GM12878 (cell line): ENCODE results near the gene BCS1L. TPM values are rescaled to one million over a fixed set of nuclear protein-coding genes. Genes with fewer than 3 reads are reported as not detected.
A peak's percentile ranks its signal among the peaks of the same experiment; 100 is the strongest.

Experiments
- CBX3 ChIP-seq: fragments of 200-600 bp; sonication (generic); IDR thresholded peaks from 2 replicates; pipeline ENCODE4 v1.6.1; 2016; ENCODE audit warnings: low read depth, borderline replicate concordance
- FOS ChIP-seq: IDR thresholded peaks from 3 replicates; pipeline ENCODE4 v1.6.1; 2011; ENCODE audit warnings: borderline replicate concordance; ENCODE audit not compliant: insufficient read length; ENCODE audit errors: extremely low read depth
- IKZF2 ChIP-seq, 2 experiments: fragments of 450-650 bp; IDR thresholded peaks; 2 replicates each; pipeline ENCODE4 v1.6.1; 2017; ENCODE audit warnings: mild to moderate bottlenecking in 2 of 2, moderate library complexity in 2 of 2
- JUND ChIP-seq: IDR thresholded peaks from 2 replicates; pipeline ENCODE4 v1.6.1; 2012; ENCODE audit warnings: low read depth, mild to moderate bottlenecking, low read length, improper control_type of control experiment, moderate library complexity
- MEF2A ChIP-seq: IDR thresholded peaks from 2 replicates; pipeline ENCODE4 v1.6.1; 2011; ENCODE audit warnings: low read depth, mild to moderate bottlenecking, low read length, moderate library complexity; ENCODE audit not compliant: insufficient read depth
- NR2F1 ChIP-seq: fragments of 450-650 bp; conservative IDR thresholded peaks from 2 replicates; pipeline ENCODE4 v1.6.1; 2017; ENCODE audit warnings: mild to moderate bottlenecking
- POU2F2 ChIP-seq: IDR thresholded peaks from 3 replicates; pipeline ENCODE4 v1.6.1; 2011; ENCODE audit warnings: low read depth, mild to moderate bottlenecking, low read length, borderline replicate concordance
- RELA ChIP-seq: fragments of 450-650 bp; IDR thresholded peaks from 2 replicates; pipeline ENCODE4 v1.8.0; 2014; ENCODE audit warnings: borderline replicate concordance; ENCODE audit not compliant: partially characterized antibody
- RUNX3 ChIP-seq: IDR thresholded peaks from 2 replicates; pipeline ENCODE4 v1.6.1; 2012; ENCODE audit warnings: low read length, inconsistent platforms
- SP1 ChIP-seq: IDR thresholded peaks from one replicate; pipeline ENCODE4 v1.6.1; 2011; ENCODE audit warnings: low read depth, low read length
- SREBF2 ChIP-seq: IDR thresholded peaks from 2 replicates; pipeline ENCODE4 v1.6.1; 2012; ENCODE audit warnings: mild to moderate bottlenecking, low read length
- ZNF207 ChIP-seq: fragments of 450-650 bp; IDR thresholded peaks from 2 replicates; pipeline ENCODE4 v1.6.1; 2014; ENCODE audit warnings: antibody characterized with exemption, mild to moderate bottlenecking, borderline replicate concordance
- polyA plus RNA-seq, 11 experiments: library from polyadenylated mRNA; depleted of rRNA in 4 of 11; unstranded in 6 of 11; stranded (reverse) in 5 of 11; fragments of >200 nt; fragmentation: Nextera tagmentation in 4 of 11; fragmentation: Illumina TruSeq in 1 of 11; extraction: Ambion mirVana in 4 of 11; extraction: Trizol in 1 of 11; gene quantifications; 1 replicate in 1 of 11; 2 replicates in 10 of 11; pipeline versions ENCODE4 v1.2.1 to v1.2.3, GENCODE V29; 2011 to 2016; ENCODE audit warnings: inconsistent platforms in 2 of 11, missing spikeins in 2 of 11, low read depth in 1 of 11
- total RNA-seq, 4 experiments: library from RNA; depleted of rRNA in 3 of 4; stranded (reverse); fragments of >200 nt in 3 of 4; fragmentation: Illumina TruSeq in 1 of 4; extraction: Trizol in 1 of 4; gene quantifications; 2 replicates each; pipeline versions ENCODE4 v1.2.1 to v1.2.3, GENCODE V29; 2013 to 2021
- TF ChIP-seq, protein P1 (sequence below): fragments of 450-650 bp; IDR thresholded peaks from 2 replicates; pipeline ENCODE4 v1.6.1; 2017; ENCODE audit warnings: mild to moderate bottlenecking, moderate library complexity
- TF ChIP-seq, protein P2 (sequence below): fragments of 450-650 bp; IDR thresholded peaks from 2 replicates; pipeline ENCODE4 v1.6.1; 2017; ENCODE audit warnings: mild to moderate bottlenecking
- TF ChIP-seq, protein P3 (sequence below): fragments of 450-650 bp; IDR thresholded peaks from 2 replicates; pipeline ENCODE4 v1.6.1; 2014; ENCODE audit warnings: mild to moderate bottlenecking
- TF ChIP-seq, protein P4 (sequence below): IDR thresholded peaks from 2 replicates; pipeline ENCODE4 v1.6.1; 2012; ENCODE audit warnings: improper control_type of control experiment, low read depth, low read length; ENCODE audit not compliant: insufficient replicate concordance

The BCS1L gene
- total and polyA plus RNA-seq, 10 of the 15 experiments (the other 5 are each of a cell fraction or from before 2014, with no cell fraction given) = 40.4 to 114 (median 65.2) TPM

DNA sequence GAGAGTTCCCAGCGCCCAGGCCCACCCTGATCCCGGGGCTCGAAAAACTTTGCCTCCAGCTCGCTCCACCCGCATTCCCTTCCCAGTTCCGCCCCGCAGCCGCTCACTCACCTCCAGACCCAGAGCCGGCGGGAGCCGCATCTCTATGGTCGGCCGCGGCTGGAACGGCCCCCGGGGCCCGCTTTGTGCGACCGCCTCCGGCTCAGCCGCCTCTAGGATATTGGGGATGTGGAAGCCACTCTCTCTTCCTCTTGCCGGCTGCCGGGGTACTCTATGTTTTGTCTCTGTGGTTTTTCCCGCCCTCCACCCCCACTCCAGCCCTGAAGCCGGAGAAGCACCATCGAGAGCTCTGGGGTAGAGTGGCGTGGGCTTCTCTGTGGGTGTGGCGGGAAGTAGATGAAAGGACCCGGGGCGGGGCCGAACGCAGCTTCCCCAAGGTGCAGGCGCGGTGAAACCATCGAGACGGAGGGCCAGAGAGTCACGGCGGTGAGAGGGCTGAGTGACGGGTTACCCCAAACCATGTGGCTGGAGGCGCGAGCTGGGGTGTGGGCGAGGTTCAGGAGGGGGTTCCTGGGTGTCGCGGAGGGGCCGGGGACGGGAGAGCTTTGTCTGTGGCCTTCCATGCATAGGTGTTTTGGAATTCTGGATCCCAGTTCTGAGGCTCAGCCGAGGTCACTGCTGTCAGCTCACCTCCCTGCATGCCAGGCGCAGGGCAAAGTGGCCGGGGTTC, at the start of gene BCS1L, which contains the start of gene ZNF142 (continued):
- TF ChIP-seq SREBF2 = no peak
- TF ChIP-seq, protein P1, sequence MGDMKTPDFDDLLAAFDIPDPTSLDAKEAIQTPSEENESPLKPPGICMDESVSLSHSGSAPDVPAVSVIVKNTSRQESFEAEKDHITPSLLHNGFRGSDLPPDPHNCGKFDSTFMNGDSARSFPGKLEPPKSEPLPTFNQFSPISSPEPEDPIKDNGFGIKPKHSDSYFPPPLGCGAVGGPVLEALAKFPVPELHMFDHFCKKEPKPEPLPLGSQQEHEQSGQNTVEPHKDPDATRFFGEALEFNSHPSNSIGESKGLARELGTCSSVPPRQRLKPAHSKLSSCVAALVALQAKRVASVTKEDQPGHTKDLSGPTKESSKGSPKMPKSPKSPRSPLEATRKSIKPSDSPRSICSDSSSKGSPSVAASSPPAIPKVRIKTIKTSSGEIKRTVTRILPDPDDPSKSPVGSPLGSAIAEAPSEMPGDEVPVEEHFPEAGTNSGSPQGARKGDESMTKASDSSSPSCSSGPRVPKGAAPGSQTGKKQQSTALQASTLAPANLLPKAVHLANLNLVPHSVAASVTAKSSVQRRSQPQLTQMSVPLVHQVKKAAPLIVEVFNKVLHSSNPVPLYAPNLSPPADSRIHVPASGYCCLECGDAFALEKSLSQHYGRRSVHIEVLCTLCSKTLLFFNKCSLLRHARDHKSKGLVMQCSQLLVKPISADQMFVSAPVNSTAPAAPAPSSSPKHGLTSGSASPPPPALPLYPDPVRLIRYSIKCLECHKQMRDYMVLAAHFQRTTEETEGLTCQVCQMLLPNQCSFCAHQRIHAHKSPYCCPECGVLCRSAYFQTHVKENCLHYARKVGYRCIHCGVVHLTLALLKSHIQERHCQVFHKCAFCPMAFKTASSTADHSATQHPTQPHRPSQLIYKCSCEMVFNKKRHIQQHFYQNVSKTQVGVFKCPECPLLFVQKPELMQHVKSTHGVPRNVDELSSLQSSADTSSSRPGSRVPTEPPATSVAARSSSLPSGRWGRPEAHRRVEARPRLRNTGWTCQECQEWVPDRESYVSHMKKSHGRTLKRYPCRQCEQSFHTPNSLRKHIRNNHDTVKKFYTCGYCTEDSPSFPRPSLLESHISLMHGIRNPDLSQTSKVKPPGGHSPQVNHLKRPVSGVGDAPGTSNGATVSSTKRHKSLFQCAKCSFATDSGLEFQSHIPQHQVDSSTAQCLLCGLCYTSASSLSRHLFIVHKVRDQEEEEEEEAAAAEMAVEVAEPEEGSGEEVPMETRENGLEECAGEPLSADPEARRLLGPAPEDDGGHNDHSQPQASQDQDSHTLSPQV = no peak
- TF ChIP-seq NR2F1 = no peak; the same call in 1 of the 2 replicates
- no peak for TF ChIP-seq FOS
- no peak for TF ChIP-seq JUND
- TF ChIP-seq MEF2A = 0 out of 2 replicates have a peak, but pooled peaks have one; percentile 15
- TF ChIP-seq, protein P2, sequence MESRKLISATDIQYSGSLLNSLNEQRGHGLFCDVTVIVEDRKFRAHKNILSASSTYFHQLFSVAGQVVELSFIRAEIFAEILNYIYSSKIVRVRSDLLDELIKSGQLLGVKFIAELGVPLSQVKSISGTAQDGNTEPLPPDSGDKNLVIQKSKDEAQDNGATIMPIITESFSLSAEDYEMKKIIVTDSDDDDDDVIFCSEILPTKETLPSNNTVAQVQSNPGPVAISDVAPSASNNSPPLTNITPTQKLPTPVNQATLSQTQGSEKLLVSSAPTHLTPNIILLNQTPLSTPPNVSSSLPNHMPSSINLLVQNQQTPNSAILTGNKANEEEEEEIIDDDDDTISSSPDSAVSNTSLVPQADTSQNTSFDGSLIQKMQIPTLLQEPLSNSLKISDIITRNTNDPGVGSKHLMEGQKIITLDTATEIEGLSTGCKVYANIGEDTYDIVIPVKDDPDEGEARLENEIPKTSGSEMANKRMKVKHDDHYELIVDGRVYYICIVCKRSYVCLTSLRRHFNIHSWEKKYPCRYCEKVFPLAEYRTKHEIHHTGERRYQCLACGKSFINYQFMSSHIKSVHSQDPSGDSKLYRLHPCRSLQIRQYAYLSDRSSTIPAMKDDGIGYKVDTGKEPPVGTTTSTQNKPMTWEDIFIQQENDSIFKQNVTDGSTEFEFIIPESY = no peak
- TF ChIP-seq, protein P3, sequence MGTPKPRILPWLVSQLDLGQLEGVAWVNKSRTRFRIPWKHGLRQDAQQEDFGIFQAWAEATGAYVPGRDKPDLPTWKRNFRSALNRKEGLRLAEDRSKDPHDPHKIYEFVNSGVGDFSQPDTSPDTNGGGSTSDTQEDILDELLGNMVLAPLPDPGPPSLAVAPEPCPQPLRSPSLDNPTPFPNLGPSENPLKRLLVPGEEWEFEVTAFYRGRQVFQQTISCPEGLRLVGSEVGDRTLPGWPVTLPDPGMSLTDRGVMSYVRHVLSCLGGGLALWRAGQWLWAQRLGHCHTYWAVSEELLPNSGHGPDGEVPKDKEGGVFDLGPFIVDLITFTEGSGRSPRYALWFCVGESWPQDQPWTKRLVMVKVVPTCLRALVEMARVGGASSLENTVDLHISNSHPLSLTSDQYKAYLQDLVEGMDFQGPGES = no peak
- peak; percentile 87 for TF ChIP-seq RUNX3
- TF ChIP-seq SP1 = peak; percentile 19
- TF ChIP-seq POU2F2 = peak; percentile 56; the same call in 1 of the 3 replicates
- TF ChIP-seq RELA = peak; percentile 18
- TF ChIP-seq, protein P4, sequence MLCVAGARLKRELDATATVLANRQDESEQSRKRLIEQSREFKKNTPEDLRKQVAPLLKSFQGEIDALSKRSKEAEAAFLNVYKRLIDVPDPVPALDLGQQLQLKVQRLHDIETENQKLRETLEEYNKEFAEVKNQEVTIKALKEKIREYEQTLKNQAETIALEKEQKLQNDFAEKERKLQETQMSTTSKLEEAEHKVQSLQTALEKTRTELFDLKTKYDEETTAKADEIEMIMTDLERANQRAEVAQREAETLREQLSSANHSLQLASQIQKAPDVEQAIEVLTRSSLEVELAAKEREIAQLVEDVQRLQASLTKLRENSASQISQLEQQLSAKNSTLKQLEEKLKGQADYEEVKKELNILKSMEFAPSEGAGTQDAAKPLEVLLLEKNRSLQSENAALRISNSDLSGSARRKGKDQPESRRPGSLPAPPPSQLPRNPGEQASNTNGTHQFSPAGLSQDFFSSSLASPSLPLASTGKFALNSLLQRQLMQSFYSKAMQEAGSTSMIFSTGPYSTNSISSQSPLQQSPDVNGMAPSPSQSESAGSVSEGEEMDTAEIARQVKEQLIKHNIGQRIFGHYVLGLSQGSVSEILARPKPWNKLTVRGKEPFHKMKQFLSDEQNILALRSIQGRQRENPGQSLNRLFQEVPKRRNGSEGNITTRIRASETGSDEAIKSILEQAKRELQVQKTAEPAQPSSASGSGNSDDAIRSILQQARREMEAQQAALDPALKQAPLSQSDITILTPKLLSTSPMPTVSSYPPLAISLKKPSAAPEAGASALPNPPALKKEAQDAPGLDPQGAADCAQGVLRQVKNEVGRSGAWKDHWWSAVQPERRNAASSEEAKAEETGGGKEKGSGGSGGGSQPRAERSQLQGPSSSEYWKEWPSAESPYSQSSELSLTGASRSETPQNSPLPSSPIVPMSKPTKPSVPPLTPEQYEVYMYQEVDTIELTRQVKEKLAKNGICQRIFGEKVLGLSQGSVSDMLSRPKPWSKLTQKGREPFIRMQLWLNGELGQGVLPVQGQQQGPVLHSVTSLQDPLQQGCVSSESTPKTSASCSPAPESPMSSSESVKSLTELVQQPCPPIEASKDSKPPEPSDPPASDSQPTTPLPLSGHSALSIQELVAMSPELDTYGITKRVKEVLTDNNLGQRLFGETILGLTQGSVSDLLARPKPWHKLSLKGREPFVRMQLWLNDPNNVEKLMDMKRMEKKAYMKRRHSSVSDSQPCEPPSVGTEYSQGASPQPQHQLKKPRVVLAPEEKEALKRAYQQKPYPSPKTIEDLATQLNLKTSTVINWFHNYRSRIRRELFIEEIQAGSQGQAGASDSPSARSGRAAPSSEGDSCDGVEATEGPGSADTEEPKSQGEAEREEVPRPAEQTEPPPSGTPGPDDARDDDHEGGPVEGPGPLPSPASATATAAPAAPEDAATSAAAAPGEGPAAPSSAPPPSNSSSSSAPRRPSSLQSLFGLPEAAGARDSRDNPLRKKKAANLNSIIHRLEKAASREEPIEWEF = no peak
- TF ChIP-seq ZNF207 = no peak
- peak; percentile 52 to 57; a peak in 3 of 4 replicates for TF ChIP-seq IKZF2 (IDR thresholded peaks at IDR 0.05)
- no peak for TF ChIP-seq CBX3
